ENCODE measurements around the gene ACTL7A.
"Not testable (repeated sequence)": the region's sequence is repeated elsewhere in the genome, so short reads cannot be mapped to it uniquely, and the experiment has no call there.

Gene ACTL7A

DNA sequence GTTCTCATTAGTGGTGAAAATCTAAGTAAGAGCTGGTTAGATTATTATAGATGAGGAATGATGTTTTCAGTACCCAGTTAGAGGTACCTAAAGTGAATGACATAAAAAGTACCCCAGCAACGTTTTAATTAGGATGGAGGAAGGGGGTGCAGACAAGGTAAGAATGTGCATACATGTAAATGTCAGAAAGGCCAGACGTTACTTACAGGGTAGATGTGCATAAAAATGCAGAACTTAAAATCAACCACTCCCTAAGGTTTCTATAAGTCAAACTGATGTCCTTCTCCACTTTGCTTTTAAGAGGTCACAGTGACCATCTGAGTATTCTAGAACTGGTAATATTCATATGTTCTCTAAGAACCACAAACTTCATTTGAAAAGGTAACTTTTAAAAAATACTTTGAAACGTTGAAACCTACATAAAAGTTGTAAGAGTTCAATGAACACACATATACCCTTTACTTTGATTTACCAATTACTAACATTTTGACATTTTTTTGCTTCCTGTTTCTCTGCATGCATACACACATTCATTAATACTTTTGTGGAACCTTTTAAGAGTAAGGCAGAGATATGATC lies 18.8 kb downstream of the ACTL7A start:
- no peak for DNase-seq

DNA sequence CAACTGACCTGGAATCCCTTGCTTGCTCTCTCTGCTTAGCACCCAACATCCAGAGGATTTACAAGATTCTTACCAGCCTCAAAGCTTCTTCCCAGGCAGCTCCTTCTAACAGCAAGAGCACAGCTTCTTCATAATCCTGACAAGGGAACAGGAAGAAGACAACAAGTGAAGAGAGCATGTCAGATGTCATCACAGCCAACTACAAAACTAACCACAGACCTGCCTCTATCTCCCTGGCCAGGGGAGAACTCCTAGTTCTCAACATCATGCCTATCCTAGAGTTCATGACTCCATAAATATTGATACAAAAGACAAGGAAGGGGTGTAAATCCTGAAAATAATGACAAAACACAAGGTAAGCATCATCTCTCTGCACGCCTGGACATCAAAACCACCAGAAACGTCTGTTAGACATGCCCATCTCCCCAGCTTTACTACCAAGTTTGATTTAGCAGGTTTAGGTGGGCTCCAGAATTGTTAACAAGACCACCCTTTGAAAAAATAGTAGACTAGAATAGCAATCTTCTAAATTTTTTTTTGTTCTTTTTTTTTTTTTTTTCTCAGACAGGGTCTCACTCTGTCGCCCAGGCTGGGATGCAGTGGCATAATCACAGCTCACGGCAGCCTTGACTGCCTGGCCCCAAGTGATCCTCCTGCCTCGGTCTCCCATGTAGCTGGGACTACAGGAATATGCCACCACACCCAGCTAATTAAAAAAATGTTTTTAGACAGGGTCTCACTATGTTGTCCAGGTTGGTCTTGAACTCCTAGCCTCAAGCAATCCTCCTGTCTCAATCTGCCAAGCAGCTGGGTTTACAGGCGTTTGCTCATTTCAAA lies 20.2 kb downstream of the ACTL7A start:
- no peak for DNase-seq

DNA sequence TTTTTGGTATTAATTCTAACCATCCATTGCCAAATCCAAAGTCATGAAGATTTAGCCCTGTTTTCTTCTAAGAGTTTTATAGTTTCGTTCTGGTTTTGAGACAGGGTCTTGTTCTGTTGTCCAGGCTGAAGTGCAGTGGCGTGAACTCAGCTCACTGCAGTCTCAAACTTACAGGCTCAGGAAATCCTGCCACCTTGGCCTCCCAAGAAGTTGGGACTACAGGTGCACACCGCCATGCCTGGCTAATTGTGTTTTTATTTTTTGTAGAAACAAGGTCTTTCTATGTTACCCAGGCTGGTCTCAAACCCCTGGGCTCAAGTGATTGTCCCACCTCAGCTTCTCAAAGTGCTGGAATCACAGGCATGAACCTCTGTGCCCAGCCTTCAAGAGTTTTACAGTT lies 21.0 kb downstream of the ACTL7A start:
- no peak for DNase-seq

DNA sequence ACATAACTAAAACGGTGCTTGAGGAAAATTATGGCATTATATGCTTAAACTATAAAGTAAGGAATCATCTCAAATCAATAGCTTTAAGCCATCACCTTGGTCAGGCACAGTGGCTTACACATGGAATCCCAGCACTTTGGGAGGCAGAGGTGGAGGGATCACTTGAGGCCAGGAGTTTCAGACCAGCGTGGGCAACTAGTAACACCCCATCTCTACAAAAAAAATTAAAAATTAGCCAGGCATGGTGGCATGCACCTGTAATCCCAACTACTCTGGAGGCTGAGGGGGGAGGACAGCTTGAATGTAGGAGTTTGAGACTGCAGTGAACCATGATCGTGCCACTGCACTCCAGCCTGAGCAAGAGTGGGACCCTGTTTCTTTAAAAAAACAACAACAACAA lies 22.6 kb downstream of the ACTL7A start:
- no peak for DNase-seq

DNA sequence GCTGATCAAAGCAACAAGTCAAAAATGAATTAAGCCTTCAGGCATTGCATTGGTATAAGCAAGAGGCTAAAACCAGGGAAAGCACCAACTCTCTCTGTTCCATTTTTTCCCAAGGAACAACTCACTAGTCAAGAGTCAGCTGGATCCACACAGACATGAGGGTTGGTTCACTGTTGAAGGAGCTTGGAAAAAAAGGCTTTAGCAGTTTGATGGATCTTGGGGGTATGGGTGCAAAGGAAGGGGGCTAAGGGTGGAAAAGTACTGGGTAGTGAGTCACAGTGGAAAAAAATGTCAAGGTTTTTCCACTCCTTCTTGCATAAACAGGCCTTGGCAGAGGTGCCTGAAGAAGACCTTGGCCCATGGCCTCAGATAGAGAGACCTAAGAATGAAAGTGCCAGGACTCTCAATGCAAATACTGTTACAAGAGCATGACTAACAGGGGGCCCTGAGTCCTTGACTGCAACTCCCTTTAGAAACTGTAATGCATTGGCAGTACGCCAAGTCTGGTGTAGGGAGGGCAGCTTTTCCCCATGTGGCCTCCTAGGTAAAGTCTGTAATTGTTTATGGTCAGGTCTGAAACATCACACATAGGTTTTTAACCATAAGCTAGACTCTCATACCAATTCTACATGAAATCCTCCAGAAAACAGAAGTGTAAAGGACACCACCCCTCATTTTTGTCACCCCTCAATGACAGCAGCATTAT lies 23.7 kb downstream of the ACTL7A start:
- peak; percentile 1 for DNase-seq

DNA sequence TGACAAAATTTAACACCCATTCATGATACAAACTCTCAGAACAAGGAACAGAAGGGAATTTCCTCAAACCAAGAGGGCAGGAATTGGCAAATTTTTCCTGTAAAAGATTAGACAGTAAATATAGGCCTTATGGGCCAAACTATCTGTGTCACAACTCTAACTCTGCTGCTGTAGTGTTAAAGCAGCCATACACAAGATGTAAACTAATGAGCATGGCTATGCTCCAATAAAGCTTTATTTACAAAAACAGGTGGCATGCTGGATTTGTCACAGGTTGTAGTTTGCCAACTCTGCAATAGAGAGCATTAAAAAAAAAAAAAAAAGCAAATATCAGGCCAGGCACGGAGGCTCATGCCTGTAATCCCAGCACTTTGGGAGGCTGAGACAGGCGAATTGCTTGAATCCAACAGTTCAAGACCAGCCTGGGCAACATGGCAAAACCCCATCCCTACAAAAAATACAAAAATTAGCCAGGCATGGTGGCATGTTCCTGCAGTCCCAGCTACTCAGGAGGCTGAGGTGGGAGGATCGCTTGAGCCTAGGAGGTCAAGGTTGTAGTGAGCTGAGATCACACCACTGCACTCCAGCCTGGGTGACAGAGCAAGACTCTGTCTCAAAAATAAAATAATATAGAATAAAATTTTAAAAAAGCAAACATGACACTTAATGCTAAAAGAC lies 24.7 kb downstream of the ACTL7A start:
- not testable (repeated sequence) for DNase-seq

DNA sequence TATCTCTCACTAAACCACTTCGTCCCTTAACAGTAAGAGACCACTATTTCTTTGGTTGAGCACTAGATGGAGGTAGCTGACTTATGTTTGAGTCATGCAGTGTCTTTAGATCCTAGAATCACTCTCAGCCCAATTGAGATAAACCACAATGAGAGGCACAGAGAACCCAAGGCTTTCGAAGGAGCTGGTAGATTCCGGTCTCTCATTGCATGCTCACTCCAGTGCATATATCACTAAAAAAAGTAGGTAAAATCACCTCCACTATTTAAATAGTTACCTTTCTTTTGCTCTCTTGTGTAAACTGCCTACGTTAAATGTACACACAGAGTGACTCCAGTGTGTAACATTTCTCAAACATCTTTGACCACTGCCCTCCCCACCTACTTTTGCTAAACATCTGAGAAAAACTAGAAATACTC lies 27.6 kb downstream of the ACTL7A start:
- DNase-seq: no peak

DNA sequence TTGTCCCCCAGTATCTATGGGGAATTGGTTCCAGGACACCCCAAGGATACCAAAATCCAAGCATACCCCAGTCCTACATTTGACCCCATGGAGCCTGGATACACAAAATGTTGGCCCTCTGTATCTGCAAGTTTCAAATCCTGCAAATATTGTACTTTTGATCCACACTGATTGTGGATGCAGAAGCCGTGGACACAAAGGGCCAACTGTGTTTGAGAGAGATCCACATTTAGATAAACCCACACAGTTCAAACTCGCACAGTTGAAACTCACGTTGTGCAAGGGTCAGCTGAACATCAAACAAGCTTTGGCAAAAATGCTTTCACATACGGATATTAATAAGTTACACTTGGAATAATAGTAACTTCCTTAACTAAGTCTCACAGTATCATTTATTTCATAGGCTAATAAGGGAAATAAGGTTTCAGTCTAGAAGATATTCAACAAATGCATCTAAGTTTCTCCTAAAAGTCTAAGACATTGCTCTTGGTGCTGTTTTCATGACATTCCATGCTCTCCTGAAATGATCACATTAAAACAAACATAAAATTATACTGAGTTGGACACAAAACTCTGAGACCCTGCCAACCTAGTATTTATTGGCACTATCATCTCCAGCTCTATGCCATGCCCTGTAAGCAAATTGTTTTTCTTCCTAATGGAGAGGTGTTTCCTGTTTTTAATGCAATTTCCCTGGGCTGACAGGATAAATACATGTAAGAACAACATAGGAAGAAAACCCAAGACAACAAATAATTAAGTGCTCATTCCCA lies 32.3 kb downstream of the ACTL7A start:
- no peak for DNase-seq

DNA sequence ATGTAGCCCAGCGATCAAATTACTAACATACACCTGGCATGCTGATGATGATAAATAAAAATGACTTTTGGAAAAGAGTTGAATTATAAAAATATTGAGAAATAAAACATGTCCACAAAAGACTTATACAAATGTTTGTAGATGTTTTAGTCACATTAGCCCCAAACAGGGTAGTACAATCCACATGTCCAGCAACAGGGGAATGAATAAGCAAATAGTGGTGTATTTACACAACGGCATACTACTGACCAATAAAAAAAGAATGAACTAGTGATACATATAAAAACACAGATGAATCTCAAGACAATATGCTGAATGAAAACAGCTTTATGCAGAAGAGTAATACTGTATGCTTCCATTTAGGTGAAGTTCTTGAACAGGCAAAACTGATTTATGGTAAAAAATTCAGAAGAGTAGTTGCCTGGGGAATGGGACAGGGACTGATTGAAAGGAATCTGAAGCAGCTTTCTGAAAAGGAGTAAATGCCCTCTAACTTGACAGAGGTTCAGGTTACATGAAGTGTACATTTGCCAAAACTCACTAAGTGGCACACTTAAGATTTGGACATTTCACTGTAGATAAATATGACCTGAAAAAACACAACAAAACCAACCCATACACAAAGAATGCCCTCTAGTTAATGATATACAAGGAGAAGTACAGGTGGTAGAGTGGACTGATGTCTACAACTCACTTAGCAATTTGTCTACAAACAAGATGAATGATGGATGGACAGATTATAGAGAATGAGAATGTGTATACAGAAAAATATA lies 35.4 kb downstream of the ACTL7A start:
- no peak for DNase-seq

DNA sequence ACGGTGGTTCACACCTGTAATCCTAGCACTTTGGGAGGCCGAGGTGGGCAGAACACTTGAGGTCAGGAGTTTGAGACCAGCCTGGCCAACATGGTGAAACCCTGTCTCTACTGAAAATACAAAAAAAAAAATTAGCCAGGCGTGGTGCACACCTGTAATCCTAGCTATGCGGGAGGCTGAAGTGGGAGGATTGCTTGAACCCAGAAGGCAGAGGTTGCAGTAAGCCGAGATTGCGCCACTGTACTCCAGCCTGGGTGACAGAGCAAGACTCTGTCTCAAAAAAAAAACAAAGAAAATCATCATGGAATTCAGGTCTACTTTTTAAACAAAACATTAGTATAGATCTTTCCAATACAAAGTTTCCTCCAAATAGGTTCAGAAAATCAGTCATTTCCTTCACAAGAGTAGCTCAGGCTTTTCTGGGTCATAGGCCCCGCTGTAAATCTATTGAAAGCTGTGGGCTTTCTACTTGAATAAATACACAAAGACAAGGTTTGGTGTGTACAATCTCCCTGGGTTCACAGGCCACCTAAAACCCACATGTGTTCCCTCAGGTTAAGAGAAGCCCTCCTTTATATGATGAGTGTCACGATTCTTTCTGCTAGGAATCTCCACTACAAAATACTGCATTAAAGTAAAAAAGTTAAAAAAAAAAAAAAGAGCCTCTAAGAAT lies 37.1 kb downstream of the ACTL7A start:
- not testable (repeated sequence) for DNase-seq

DNA sequence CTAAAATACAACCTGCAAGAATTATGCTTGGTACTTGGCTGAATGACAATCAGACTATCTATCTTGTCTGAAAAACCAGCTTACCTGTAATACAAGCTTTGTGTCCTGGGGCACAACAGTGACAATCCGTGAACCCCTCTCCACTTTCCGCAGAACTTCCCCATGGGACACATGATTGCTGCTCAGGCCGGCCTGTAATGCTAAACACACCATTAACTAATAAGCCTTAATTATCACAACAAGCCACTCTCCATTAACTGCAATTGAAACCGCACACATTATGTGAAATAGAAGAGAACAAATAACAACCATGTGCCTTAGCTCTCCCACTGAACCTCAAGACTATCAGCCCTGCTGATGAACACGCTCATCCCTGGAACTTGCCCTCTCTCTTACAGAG lies 38.1 kb downstream of the ACTL7A start:
- no peak for DNase-seq

DNA sequence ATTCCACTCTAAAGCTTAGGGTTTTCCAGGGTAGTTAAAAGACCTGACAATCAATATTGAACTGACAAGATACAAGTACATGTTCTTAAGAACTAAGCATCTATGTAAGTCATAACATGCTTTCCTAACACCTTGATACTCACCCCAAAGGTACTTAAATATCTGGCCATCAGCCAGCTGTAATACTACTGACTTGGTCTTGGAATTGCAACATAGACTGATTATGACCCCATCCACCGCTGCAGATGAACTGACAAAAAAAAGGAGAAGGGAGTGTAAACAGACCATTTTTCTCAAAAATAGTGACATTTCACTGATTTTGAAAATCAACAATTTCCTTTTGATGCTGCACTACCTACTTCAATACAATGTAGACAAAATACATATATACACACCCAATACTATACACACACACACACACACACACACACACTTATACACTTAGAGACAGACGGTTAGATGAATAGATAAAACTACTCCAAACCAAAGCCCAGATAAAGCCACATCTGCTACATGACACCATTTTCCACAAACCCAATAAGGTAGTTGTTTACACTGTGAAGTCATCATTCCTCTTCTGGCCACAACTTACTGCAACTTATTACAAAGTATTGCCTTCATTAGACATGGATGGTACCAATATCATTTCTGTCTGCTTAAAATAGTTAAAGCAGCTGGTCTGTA lies 41.5 kb downstream of the ACTL7A start:
- no peak for DNase-seq

DNA sequence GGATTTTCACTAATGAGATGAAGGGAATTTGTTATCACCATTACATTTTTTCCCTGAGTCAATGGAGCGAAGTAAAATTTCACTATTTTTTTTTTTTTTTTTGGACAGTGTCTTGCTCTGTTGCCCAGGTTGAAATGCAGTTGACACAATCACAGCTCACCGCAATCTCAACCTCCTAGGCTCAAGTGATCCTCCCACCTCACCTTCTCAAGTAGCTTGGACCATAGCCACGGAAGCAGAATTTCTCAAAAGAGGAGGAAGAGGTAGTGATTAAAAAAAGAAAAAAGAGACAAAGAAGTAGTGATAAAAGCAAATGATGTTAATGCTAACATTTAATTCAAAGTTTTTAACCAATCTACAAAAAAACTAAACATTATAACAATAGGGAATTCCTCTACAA lies 42.1 kb downstream of the ACTL7A start:
- no peak for DNase-seq

DNA sequence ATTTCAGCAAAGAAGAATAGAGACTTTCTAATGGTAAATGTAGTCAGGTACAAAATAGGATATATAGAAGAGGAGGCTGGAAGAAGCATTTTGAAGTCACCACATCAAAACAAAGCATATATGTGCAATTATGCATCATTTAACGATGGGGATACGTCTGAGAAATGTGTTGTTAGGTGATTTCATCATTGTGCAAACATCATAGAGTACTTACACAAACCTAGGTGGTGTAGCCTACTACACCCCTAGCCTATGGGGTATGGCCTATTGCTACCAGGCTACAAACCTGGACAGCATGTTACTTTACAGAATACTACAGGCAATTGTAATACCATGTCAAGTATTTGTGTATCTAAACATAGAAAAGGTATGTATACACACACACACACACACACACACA lies 43.4 kb downstream of the ACTL7A start:
- DNase-seq: no peak

DNA sequence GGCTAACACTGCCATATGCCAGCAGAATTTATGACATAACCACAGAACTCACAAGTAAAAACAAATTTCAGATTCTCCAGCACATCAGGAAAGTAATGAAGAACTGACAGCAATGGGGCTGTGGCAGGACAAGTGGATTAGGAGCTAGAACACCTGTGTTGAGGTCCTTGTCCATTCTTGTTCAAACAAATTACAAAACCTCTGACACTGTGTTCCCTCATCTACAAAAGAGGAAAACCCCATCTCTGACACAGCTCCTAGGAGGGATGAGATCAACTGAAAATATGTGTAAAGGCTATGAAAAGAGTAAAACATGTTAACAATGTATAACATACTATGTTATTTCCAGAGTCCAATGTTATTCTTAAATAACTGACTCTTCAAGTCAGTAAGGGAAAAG lies 48.3 kb downstream of the ACTL7A start:
- DNase-seq: no peak

DNA sequence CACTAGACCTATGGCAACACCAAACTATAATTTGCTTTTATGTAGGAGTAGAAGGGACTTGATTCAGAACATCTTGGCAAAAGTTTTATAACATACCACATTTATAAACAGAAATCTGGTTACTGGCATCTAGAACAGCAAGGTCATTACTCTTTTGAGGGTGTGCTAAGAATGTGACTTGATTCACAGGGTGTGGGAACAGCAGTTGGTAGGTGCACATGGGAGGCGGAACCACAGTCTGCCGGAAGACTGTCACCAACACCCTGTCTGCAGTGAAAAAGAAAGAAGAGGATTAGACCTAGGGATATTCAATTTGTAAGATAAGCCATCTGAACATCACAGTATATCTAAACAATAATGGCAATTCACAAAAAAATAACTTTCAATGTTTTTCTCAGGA lies 48.8 kb downstream of the ACTL7A start:
- DNase-seq: no peak

DNA sequence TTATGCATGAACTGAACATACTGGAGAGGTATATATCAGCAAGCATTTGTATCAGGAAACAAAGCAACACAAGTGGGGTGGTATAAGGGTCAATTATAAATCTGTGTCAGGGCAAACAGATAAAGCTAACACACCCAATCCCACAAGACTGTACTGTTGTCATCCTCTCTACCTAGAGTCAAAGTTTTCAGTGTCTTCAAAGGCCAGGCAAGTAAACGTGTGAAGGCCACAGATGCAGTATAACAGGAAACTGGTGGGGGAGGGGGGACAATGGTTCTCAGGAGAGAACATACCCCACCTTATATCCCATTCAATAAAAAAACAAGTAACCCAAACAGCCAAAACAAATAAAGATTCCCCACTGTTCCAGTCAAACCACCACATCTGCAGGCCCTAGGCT lies 49.8 kb downstream of the ACTL7A start:
- DNase-seq: no peak
